ENCODE results near the gene MOB3A.
A peak's percentile ranks its signal among the peaks of the same experiment; 100 is the strongest.
"Not testable (repeated sequence)": the region's sequence is repeated elsewhere in the genome, so short reads cannot be mapped to it uniquely, and the experiment has no call there.

MOB3A gene

DNA sequence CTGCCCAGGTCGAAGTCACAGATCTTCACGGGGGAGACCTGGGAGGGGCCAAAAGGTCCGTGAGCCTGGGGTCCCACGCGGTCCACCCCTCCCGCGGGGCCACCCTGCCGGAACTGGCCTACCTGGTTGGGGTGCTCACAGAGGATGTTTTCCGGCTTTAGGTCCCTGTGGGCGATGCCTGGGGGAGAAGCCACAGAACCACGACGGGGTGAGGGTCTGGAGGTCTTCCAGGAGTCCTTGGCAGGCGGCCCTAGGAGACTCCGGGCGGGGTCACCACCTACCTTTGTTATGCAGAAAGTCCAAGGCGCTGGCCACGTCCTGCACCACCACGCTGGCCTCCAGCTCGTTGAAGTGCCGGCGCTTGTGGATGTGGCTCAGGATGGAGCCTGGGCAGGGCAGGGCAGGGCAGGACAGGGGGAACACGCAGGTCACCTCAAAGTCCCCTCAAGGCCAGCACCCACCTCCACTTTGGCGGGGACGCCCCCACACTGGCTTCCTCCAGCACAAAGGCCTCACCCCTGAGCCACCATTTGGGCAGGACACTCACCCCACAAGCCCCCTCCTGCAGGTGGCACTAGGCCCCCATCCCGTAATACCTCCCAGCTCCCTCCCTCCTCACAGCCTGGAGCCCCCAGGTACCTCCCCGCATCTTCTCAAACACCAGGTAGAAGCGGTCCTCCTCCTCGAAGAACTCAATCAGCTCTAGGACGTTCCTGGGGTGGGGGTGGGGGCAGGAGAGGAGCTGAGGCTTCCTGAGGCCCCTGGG lies 53.5 kb downstream of the MOB3A start:
- DNase-seq: no peak

DNA sequence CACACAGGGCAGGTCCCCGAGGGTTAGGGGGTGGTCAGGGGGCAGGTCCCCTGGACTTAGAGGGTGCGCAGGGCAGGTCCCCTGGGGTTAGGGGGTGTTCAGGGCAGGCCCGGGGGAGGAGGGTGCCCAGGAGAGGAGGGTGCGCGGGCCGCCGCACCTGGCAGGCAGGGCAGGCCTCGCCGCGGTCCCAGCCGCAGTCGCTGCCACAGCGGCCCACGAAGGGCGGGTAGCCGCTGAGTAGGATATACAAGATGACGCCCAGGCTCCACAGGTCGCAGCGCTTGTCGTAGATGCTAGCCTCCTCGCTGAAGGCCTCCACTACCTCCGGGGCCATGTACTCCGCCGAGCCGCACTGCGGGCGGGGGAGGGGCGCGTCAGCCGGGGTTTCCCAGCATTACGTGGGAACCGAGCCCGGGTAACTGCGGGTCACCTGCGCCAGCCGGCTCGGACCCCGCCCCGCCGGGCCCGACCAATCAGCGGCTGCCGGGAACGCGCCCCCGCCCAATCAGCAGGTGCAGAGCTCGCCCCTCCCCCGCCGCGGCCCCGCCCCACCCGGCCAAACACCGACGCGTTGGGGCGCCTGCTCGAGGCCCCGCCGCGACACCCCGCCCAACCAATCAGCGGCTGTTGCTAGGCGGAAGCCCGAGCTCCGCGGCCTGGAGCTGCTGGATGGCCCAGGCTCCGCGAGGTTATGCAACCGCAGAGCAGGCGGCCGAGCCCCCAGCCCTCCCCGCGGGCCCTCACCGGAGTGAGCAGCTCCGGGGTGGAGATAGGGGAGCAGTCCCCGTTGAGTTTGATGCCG lies 54.2 kb downstream of the MOB3A start:
- peak; percentile 66 for DNase-seq

DNA sequence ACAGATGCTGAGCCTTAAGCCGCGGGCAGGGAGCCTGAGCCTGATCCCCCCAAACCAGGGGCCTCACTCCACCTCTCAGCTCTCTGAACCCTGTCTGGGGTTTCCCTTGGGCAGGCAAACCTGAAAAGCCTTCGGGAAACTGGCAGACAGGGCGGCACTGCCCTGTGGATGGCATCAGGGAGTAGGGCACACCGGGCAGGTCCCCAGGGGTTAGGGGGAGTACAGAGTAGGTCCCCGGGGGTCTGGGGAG lies 54.8 kb downstream of the MOB3A start:
- DNase-seq: no peak

DNA sequence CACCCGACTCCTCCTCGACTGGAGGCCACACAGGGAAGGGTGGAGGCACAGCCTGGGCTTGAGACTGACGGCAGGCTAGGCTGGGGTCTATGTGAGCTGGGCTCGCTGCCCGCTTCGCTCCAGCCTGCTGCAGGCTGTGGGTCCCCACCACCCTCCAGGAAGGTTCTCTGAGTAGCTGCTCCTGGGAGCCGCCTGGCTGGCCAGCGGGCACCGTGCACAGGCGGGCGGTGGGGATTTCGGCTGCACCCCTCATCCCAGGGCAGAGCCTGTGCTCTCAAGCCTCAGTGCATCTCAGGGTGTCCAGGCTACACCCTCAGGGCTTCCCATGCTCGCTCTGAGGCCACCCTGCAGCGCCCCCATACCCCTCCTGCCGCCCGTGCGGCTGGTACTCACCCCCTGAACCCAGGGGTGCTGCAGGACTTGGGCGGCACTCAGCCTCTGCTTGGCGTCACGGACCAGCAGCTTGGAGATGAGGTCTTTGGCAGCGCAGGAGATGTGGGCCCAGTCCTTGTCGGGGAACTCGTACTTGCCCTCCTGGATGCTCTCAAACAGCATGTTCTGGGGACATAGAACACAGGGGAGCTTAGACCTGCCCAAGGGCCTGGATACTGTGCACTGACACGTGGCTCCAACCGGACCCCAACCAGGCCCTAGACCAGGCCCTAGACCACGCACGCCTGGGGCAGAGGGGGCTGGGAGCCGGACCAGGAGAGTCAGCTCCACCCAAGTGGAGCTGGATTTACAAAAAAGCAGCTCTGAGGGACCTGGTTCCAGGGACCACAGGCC lies 55.3 kb downstream of the MOB3A start:
- no peak for DNase-seq

DNA sequence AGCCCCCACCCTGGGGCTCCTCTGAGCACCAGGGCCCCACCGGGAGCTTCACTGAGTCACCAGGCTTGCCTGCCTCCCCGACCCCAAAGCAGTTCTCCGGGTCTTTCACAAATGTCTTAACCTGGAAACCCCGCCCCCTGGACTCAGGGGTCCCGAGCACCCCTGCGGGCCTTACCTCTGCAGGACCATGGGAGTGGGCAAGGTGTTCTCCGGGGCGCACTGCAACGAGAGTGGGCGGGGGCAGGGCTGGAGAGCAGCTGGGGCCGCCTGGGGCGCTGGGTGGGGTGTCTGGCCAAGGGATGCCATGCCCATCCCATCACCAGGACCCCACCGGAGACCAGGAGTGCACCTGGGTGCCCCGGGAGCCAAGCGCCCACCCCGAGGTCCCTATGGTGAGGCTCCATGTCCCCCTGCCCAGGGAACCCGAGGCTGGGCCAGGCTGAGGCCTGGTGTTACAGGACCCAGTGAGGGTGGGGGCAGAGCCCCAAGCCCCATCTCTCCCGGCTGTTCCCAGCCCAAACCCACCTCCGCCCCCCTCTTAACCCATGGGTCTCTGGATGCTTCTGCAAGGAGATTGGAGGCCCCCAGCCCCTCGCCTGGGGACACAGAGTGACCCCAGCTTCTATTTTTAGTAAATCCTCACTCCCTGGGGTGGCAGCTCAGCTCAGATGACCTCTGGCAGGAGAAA lies 56.0 kb downstream of the MOB3A start:
- DNase-seq: no peak

DNA sequence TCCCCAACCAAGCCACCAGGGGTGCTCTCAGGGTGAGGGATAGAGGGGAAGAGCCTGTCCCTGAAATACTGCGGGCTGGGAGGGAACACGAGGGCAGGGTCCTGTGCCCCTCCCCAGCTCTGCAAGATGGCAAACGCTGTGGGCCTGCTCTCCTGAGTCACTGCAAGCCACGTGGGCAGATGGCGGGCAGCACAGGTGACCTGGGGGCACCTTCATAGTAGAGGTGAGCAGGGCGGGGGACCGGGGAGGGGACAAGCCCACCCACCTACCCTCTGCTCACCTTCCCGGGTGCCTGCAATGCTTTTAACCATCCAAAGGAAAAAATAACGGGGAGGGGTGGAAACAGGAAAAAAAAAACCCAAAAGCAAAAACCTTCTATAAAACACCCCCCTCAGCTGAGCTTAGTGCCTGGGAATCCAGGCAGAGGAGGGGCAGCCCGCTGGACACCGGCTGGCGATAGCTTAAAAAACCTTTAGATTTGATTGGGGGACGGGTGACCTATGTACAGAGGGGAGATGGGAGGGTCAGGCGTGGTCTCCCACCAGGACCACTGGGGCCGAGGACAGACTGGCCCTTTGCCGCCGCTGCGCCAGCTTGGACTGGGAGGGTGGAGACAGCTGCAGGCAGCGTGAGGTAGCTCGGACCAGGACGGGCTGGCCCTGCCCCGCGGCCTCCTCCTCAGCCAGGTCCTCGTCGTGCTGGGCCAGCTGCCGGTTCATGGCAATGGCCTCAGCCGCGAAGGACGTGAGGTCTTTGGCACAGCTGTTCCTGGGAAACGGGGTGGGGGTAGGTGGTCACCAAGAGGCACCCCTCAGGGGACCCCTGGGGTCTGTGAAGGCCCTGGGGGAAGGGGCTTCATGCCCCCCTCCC lies 56.8 kb downstream of the MOB3A start:
- no peak for DNase-seq

DNA sequence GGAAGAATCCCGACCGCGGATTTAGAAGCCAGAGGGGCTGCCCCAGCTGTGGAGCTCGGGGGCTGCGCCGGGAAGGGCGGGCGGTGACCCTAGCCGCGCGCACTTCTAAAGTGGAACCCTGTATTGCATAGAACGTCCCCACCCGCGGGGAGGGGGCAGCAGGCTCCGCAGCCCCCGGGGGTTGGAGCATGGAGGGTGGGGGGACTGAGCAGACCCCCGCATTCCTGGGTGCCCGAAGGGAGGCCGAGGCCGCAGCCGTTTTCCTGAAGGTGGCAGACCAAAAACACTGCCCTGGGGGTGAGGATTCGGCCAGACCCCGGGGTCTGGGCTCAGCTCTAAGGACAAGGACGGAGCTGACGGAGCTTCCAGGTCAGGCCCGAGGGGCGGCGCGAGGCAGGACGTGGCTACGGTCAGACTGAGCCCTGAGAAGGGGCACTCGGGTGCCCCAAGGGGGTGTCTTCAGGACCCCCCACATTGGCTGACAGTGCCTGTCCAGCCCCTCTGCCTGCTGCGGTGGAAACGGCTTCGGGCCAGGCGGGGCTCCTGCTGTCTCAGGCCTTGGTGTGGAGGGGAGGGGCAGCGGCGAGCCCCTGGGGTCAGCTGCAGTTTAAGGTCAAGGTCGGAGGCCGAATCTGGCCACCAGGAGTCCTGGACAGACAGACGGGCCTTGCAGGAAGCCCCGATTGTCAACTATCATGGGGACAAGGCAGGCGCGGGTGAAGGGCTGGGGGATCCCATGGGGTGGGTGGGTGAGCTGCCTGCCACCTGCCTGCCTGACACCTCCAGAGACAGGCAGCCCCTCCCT lies 57.6 kb downstream of the MOB3A start:
- DNase-seq: no peak

DNA sequence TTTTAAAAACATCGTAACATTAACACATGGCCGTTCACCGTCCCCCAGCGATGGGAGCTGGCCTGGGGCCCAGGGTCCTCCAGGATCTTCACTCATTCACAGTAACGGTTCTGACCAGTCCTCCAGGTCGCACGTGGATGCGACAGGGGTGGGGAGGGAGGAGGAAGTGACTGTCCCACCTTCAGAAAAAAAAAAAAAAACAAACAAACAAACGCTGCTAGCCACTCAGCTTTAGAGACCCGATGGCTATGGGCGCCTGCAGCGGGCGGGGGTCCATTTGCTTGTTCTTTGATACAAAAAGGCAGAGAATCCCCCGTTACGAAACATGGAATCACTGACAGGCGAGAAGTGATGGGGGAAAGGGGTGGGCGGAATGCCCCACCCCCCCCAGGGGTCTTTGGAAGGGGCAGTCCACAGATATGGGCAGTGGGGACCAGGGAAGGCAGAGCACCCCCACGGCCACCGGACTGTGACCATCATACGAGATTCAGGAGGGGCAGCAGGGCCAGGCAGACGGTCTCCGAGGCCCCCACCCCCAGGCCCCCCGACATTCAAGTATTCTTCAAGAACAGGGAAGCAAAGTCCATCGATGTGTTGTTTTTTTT lies 58.4 kb downstream of the MOB3A start:
- DNase-seq: no peak

DNA sequence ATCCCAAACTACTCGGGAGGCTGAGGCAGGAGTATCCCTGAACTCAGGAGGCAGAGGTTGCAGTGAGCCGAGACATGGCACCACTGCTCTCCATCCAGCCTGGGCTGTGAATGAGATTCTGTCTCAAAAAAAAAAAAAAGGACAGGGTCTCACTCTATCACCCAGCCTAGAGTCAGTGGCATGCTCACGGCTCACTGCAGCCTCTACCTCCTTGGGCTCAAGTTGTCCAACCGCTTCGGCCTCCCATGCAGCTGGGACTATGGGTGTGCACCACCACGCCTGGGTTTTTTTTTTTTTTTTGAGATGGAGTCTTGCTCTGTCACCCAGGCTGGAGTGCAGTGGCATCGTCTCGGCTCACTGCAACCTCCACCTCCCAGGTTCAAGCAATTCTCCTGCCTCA lies 59.7 kb downstream of the MOB3A start:
- no peak for DNase-seq

DNA sequence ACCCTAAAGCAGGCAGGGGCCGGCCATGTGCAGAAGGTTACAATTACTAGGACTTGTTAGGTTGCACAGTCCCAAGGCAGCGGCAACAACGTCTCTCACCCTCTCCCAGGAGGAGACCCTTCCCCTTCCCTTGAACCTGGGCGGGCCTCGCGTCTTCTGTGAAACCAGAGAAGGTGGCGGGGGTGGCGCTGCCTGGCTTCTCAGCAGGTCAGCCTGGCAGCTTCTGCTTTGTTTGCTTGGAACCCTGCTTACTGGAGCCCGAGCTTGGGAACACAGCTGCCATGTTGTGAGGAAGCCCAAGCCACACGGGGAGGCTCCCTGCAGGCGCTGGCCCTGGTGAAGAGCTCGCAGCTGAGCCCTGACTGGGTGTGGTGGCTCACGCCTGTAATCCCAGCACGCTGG lies 60.5 kb downstream of the MOB3A start:
- DNase-seq: no peak

DNA sequence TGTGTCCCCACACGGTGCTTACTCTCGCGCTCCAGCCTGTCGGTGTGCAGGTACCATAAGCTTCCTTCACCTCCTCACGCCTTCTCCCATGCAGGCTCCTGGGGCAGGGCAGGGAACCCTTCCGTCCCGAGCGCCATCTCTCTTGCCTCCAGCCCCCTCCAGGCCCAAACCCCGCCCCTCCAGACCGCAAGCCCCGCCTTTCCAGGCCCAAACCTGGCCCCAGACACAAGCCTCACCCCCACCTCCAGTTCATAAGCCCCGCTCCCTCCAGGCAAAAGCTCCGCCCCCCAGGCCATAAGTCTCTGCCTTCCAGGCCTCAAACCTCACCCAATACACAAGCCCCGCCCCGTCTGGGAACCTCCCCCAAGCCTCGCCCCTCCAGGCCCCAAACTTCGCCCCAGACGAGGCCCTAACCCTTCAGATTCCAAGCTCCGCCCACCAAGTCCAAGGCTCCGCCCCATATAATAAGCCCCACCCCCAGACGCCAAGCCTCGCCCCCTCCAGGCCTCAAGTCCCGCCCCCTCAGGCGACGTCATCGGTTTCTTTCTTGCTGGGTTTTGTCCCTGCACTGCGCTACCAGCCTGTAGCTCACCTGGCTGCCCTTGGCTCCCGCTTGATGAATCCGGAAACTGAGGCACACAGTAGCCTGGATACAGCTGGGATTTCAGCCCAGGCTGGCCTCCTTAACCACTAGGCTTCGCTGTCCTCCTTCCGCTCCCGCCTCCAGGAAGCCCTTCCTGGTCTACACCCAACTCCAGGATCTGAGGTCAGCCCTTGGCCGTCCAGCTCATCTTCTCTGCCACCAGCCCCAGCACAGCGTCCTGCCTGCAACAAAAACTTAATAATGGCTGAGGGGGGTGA lies 61.2 kb downstream of the MOB3A start:
- DNase-seq: no peak

DNA sequence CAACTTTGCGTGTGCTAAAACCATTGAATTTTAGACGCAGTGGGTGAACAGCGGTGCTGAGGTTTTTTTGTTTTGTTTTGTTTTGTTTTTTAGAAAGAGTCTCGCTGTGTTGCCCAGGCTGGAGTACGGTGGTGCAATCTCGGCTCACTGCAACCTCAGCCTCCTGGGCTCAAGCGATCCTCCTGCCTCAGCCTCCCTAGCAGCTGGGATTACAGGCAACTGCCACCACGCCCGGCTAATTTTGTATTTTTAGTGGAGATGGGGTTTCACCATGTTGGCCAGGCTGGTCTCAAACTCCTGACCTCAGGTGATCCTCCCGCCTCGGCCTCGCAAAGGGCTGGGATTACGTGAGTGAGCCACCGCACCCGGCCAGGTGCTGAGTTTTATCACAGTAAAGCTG lies 61.9 kb downstream of the MOB3A start:
- not testable (repeated sequence) for DNase-seq

DNA sequence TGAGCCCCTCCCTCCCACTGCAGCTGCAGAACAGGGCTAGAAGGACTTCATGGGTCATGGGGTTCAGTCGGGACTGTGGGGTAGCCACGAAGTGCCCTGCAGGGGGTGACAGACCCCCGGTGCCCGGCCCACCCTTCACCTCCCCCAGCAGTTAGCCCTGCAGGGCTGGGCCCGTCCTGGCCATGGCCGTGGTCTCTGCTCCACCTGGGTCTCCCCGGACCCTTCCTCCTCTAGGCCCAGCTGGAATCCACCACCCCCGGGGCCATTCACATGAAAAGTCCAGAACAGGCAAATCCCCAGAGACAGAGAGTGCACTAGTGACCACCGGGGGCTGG lies 62.3 kb downstream of the MOB3A start:
- no peak for DNase-seq

DNA sequence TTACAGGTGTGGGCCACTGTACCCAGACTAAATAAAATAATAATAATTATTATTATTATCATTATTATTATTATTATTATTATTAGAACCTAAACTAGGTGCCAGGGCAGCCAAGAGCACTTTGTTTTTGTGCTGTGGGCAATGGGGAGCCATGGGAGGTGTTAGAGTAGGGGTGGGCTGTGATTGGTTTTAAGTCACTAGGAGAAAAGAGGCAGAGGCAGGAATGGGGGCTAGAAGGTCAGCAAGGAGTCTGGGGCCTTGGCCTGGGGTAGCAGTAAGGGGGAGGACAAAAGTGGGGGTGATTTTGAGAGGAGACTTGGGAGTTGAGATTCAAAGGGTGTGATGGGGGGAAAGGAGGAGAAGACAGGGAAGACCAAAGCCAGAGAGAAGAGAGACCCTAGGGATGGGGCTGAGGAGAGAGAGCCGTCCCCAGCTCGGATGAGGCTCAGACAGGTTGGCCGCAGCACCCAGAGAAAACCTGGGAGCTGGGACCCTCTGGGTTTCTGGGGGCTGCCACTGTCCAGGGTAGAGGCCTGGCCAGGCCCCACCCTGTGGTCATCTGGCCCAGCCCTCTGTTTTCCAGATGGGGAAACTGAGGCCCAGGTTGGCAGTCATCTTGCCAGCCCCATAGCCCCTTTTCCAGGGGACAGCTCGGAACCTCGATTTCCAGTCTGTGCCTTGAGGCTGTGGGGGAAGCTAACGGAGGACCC lies 62.9 kb downstream of the MOB3A start:
- DNase-seq: no peak

DNA sequence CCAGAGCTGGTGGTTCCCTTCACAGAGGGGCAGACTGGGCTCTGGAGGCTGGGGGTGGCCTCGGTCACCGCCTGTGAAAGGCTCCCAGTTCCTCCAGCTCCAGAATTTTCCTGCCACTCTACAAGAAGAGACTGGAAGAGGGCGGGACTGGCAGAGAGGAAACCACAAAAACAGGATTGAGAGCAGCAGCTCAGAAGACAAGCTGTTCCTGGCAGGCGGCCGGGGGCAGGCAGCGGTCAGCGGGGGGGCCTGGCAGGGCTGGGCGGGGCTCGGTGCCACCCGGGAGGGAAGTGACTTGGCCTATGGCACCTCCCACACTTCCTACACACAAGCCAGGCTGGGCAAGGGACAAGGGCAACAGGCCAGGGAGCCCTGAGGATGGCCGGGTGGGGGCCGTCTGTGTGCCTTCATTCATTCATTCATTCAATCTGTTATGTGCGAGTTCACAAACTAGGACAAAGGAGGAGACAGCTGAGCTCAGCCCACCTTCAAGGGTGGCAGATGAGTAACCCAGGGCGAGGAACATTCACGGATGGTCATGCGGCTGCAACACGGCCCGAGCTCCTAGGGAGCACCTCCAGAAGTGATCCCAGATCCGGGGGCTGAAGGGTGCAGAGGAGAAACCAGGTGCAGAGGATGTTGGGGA lies 63.7 kb downstream of the MOB3A start:
- peak; percentile 86 for DNase-seq

DNA sequence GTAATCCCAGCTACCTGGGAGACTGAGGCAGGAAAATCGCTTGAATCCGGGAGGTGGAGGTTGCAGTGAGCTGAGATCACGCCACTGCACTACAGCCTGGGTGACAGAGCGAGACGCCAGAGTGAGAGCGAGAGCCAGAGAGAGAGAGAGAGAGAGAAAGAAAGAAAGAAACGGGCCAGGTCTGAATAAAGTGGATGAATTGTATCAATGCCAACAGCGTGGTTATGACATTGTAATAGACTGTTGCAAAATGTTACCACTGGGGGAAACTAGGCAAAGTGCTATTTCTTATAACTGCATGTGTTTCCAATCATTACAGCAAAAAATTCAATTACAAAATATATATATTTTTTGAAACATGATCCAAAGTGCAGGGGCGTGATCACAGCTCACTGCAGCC lies 68.8 kb downstream of the MOB3A start:
- no peak for DNase-seq

DNA sequence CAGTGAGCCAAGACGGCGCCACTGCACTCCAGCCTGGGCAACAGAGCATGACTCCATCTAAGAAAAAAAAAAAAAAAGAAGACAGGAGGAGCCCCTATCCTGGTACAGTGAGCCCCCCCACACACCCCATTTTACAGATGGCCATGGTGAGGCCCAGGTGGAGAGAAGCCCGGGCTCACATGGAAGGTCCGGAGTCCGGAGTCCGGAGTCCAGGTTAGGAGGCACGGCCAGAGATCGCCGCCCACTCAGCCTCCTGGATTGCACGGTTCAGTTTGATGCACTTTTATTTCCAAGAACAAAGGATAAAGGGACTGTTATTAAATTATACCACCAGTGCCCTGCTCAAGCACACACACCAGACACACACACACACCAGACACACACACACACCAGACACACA lies 69.4 kb downstream of the MOB3A start:
- no peak for DNase-seq

DNA sequence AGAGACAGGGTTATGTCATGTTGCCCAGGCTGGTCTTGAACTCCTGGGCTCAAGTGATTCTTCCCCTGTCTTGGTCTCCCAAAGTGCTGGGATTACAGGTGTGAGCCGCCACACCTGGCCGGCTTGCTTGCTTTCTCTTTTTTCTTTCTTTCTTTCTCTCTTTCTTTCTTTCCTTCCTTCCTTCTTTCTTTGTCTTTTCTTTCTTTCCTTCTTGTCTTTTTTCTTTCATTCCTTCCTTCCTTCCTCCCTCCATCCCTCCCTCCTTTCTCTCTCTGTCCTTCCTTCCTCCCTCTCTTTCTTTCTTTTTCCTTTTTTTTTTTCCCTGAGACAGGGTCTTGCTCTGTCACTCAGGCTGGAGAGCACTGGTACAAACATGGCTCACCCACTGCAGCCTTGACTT lies 73.8 kb downstream of the MOB3A start:
- DNase-seq: no peak
